HL-60 (cell line): Measurements from ENCODE around the gene NIPA2.
"Not testable (repeated sequence)": the region's sequence is repeated elsewhere in the genome, so short reads cannot be mapped to it uniquely, and the experiment has no call there.

Experiments used
- DNase-seq, 2 experiments: peaks; one replicate each; pipeline ENCODE4 v3.0.0-alpha.2; 2010 to 2020; ENCODE audit warnings: low read depth in 1 of 2, low spot score in 1 of 2
- H3K27ac ChIP-seq: fragments of 250-450 bp; sonication (Bioruptor Pico); replicated peaks from 2 replicates; pipeline ENCODE4 v1.5.1; 2020; ENCODE audit warnings: mild to moderate bottlenecking, moderate library complexity
- H3K27me3 ChIP-seq: fragments of 250-450 bp; sonication (Bioruptor Pico); 2 replicates; pipeline ENCODE4 v1.5.1; 2021; ENCODE audit warnings: mild to moderate bottlenecking, moderate library complexity; ENCODE audit not compliant: insufficient read depth, poor library complexity, severe bottlenecking
- H3K4me3 ChIP-seq: replicated peaks from 2 replicates; pipeline ENCODE4 v1.5.1; 2011; ENCODE audit warnings: mild to moderate bottlenecking, control low read depth, low read length; ENCODE audit not compliant: insufficient read depth
- GABPA ChIP-seq: IDR thresholded peaks from 2 replicates; pipeline ENCODE4 v1.6.1; 2012; ENCODE audit warnings: low read depth
- POLR2AphosphoS5 ChIP-seq: IDR thresholded peaks from 2 replicates; pipeline ENCODE4 v1.6.1; 2012; ENCODE audit warnings: low read depth
- SPI1 ChIP-seq: IDR thresholded peaks from 2 replicates; pipeline ENCODE4 v1.6.1; 2012; ENCODE audit warnings: low read depth, mild to moderate bottlenecking, borderline replicate concordance
- TF ChIP-seq, protein P1 (sequence below): IDR thresholded peaks from one replicate; pipeline ENCODE4 v1.5.1; 2011; ENCODE audit warnings: low read length, control low read depth, inconsistent platforms; ENCODE audit not compliant: insufficient read depth
- TF ChIP-seq, protein P2 (sequence below): IDR thresholded peaks from 2 replicates; pipeline ENCODE4 v1.6.1; 2012; ENCODE audit warnings: low read depth; ENCODE audit not compliant: insufficient replicate concordance

NIPA2 gene

DNA sequence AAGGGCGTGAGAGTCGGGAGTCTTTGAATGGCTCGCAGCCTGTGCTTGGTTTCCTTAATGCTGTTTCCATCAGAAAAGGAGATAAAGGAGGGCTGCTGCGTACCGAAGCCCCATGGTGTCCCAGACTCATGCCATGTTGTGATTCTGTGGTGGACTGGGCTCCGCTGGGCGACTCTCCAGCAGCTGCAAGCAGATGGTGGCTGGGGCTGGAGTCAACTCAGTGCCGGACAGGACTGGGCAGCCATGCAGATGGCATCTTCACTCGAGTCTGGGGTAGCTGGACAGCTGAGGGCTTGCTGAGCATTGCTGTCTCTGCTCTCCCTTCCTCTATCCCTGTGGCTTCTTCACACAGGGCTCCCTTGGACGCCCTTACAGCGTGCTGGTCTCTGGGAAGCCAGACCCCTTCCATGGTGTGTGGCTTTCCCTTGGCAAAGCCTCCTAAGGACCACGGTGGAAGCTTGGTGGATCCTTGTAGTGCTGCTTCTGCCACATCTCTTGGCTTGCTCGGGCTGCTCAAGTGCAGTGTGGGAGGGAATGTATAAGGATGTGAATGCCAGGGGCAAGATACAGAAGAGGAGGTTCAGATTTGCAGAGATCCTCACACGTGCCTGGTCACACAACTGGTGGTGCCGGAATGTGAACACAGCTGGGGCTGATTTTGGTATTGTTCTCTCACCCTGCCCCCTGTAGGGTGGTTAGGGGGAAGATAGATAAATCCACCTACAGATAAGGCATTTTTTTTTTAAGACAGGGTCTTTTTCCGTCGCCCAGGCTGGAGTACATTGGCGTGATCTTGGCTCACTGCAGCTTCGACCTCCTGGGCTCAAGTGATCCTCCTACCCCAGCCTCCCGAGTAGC, 43.0 kb upstream of the NIPA2 start:
- H3K27me3 ChIP-seq: no peaks in the 10 kb centered on the region
- H3K27ac ChIP-seq: no peak overlapping the region
- DNase-seq: no peak
- TF ChIP-seq GABPA (no peak), SPI1 (no peak), POLR2AphosphoS5 (no peak)
- TF ChIP-seq, protein P1, sequence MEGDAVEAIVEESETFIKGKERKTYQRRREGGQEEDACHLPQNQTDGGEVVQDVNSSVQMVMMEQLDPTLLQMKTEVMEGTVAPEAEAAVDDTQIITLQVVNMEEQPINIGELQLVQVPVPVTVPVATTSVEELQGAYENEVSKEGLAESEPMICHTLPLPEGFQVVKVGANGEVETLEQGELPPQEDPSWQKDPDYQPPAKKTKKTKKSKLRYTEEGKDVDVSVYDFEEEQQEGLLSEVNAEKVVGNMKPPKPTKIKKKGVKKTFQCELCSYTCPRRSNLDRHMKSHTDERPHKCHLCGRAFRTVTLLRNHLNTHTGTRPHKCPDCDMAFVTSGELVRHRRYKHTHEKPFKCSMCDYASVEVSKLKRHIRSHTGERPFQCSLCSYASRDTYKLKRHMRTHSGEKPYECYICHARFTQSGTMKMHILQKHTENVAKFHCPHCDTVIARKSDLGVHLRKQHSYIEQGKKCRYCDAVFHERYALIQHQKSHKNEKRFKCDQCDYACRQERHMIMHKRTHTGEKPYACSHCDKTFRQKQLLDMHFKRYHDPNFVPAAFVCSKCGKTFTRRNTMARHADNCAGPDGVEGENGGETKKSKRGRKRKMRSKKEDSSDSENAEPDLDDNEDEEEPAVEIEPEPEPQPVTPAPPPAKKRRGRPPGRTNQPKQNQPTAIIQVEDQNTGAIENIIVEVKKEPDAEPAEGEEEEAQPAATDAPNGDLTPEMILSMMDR: no peak
- TF ChIP-seq, protein P2, sequence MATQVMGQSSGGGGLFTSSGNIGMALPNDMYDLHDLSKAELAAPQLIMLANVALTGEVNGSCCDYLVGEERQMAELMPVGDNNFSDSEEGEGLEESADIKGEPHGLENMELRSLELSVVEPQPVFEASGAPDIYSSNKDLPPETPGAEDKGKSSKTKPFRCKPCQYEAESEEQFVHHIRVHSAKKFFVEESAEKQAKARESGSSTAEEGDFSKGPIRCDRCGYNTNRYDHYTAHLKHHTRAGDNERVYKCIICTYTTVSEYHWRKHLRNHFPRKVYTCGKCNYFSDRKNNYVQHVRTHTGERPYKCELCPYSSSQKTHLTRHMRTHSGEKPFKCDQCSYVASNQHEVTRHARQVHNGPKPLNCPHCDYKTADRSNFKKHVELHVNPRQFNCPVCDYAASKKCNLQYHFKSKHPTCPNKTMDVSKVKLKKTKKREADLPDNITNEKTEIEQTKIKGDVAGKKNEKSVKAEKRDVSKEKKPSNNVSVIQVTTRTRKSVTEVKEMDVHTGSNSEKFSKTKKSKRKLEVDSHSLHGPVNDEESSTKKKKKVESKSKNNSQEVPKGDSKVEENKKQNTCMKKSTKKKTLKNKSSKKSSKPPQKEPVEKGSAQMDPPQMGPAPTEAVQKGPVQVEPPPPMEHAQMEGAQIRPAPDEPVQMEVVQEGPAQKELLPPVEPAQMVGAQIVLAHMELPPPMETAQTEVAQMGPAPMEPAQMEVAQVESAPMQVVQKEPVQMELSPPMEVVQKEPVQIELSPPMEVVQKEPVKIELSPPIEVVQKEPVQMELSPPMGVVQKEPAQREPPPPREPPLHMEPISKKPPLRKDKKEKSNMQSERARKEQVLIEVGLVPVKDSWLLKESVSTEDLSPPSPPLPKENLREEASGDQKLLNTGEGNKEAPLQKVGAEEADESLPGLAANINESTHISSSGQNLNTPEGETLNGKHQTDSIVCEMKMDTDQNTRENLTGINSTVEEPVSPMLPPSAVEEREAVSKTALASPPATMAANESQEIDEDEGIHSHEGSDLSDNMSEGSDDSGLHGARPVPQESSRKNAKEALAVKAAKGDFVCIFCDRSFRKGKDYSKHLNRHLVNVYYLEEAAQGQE: no peak
- no peak overlapping the region for H3K4me3 ChIP-seq

DNA sequence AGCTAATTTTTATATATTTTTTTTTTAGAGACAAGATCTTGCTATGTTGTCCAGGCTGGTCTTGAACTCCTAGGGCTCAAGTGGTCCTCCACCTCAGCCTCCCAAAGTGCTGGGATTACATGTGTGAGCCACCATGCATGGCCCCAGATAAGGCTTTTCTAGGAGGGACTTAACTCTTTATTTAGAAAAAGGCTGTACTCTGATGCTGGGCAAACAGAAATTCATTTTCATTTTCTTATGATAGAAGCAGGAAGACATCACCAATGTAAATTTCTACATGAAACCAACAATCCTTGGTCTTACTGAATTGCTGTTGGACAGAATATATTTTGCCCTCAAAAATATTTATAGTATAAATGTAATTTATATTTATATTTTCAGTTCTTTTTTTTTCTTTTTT, 42.4 kb upstream of the NIPA2 start:
- Histone ChIP-seq H3K27me3 (no peaks in the 10 kb centered on the region), H3K27ac (no peak overlapping the region), H3K4me3 (no peak overlapping the region)
- DNase-seq: no peak
- no peak for TF ChIP-seq SPI1
- TF ChIP-seq, protein P1: no peak
- TF ChIP-seq, protein P2: no peak

DNA sequence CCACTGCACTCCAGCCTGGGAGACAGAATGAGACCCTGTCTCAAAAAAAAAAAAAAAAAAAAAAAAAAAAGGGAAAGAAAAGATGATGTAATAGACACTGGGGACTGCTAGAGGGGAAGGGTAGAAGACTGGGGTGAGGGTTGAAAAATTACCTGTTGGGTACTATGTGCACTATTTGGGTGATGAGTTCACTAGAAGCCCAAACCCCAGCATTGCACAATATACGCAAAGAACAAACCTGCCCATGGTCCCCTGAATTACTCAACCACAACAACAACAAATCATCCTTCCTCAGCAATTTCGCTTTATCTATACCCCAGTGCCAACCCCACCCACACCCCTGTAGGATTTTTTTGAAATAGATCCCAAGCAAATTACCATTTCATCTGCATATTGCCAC, 38.6 kb upstream of the NIPA2 start:
- no peaks in the 10 kb centered on the region for H3K27me3 ChIP-seq
- no peak for DNase-seq
- H3K27ac ChIP-seq: no peak overlapping the region
- no peak overlapping the region for H3K4me3 ChIP-seq
- TF ChIP-seq, protein P2: no peak
- TF ChIP-seq SPI1: no peak
- TF ChIP-seq, protein P1: no peak
- no peak for TF ChIP-seq GABPA
- TF ChIP-seq POLR2AphosphoS5: no peak

DNA sequence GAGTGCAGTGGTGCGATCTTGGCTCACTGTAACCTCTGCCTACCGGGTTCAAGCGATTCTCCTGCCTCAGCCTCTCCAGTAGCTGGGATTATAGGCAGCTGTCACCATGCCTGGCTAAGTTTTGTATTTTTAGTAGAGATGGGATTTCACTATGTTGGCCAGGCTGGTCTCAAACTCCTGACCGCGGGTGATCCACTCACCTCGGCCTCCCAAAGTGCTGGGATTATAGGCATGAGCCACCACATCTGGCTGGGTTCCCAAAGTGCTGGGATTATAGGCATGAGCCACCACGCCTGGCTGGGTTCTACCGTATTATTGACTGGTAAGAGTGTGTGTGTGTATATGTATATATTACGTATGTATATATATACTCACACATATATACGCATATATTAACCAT, 35.5 kb upstream of the NIPA2 start:
- H3K27ac ChIP-seq, H3K4me3 ChIP-seq, DNase-seq, H3K27me3 ChIP-seq: not testable (repeated sequence)
